ENCODE data around the gene SHLD3. TPM values are rescaled to one million over a fixed set of nuclear protein-coding genes. Genes with fewer than 3 reads are reported as not detected.

Gene SHLD3
- total RNA-seq, 2 donors from 2014 or later = 2.9 to 3.6 TPM

GRCh38 chr5:65647941-65648340 is 23.1 kb downstream of the SHLD3 start:
- no peak for TF ChIP-seq CTCF (conservative IDR thresholded peaks at IDR 0.05)
- peak overlapping the region; percentile 71 for H3K27ac Mint-ChIP-seq
- no peak overlapping the region for H3K4me3 Mint-ChIP-seq
- H3K4me1 Mint-ChIP-seq = peaks cover 9% of the 10 kb centered on the region
- no peak overlapping the region for H3K27ac ChIP-seq (ENCODE audit: low read depth, low read length)
- H3K9me3 ChIP-seq (ENCODE audit: control insufficient read depth, low read length) = no peaks in the 10 kb centered on the region
- no peak overlapping the region for H3K4me3 ChIP-seq (ENCODE audit: low read length)
- H3K27me3 ChIP-seq (ENCODE audit: control insufficient read depth, insufficient read depth, low read length, poor library complexity, severe bottlenecking) = no peaks in the 10 kb centered on the region
- H3K9me3 Mint-ChIP-seq = no peaks in the 10 kb centered on the region
- H3K27me3 Mint-ChIP-seq (ENCODE audit: insufficient read depth) = no peaks in the 10 kb centered on the region
- H3K36me3 ChIP-seq (ENCODE audit: control insufficient read depth, insufficient read depth, low read length) = peaks cover 6% of the 10 kb centered on the region
- H3K4me1 ChIP-seq (ENCODE audit: control insufficient read depth, insufficient read depth, low read length) = peaks cover 4% of the 10 kb centered on the region
- DNase-seq = no peak
- peaks cover 17% of the 10 kb centered on the region for H3K36me3 Mint-ChIP-seq (ENCODE audit: low read depth)
- no peak overlapping the region for H3K9ac ChIP-seq (ENCODE audit: extremely low read depth, low read length, poor library complexity, severe bottlenecking)

- Mint-ChIP-seq H3K27ac (no peak overlapping the region), H3K36me3 (ENCODE audit: low read depth) (peaks cover 10% of the 10 kb centered on the region), H3K4me1 (peaks cover 9% of the 10 kb centered on the region), H3K4me3 (no peak overlapping the region), H3K9me3 (no peaks in the 10 kb centered on the region), H3K27me3 (ENCODE audit: insufficient read depth) (no peaks in the 10 kb centered on the region)
- Histone ChIP-seq H3K9ac (ENCODE audit: extremely low read depth, low read length, poor library complexity, severe bottlenecking) (no peak overlapping the region), H3K27ac (ENCODE audit: low read depth, low read length) (no peak overlapping the region), H3K27me3 (ENCODE audit: control insufficient read depth, insufficient read depth, low read length, poor library complexity, severe bottlenecking) (no peaks in the 10 kb centered on the region), H3K4me3 (ENCODE audit: low read length) (no peak overlapping the region), H3K36me3 (ENCODE audit: control insufficient read depth, insufficient read depth, low read length) (peaks cover 14% of the 10 kb centered on the region), H3K9me3 (ENCODE audit: control insufficient read depth, low read length) (no peaks in the 10 kb centered on the region), H3K4me1 (ENCODE audit: control insufficient read depth, insufficient read depth, low read length) (peaks cover 4% of the 10 kb centered on the region)
- no peak for DNase-seq
- no peak for TF ChIP-seq CTCF (conservative IDR thresholded peaks at IDR 0.05)
- 85 to 92% methylated on average over 3 to 5 of the region's 5 CpGs for WGBS, 2 experiments (ENCODE audit: insufficient coverage in 1 of 2, insufficient read length in 1 of 2)
These were observed 26.3 kb downstream of the SHLD3 start for GRCh38 chr5:65651144-65651543.

GRCh38 chr5:65654713-65655112 is 29.9 kb downstream of the SHLD3 start:
- Histone ChIP-seq H3K36me3 (ENCODE audit: control insufficient read depth, insufficient read depth, low read length) (peaks cover 19% of the 10 kb centered on the region), H3K27ac (ENCODE audit: low read depth, low read length) (no peak overlapping the region), H3K4me1 (ENCODE audit: control insufficient read depth, insufficient read depth, low read length) (no peaks in the 10 kb centered on the region), H3K9me3 (ENCODE audit: control insufficient read depth, low read length) (no peaks in the 10 kb centered on the region), H3K4me3 (ENCODE audit: low read length) (no peak overlapping the region), H3K9ac (ENCODE audit: extremely low read depth, low read length, poor library complexity, severe bottlenecking) (no peak overlapping the region), H3K27me3 (ENCODE audit: control insufficient read depth, insufficient read depth, low read length, poor library complexity, severe bottlenecking) (no peaks in the 10 kb centered on the region)
- Mint-ChIP-seq H3K9me3 (no peaks in the 10 kb centered on the region), H3K4me3 (no peak overlapping the region), H3K36me3 (ENCODE audit: low read depth) (peaks cover 12% of the 10 kb centered on the region), H3K27me3 (ENCODE audit: insufficient read depth) (no peaks in the 10 kb centered on the region), H3K27ac (no peak overlapping the region), H3K4me1 (no peaks in the 10 kb centered on the region)
- no peak for TF ChIP-seq CTCF (conservative IDR thresholded peaks at IDR 0.05)
- no peak for DNase-seq
- 98% methylated on average over 2 of the region's 2 CpGs; no CpG with 5 or more reads in 1 of the 2 experiments for WGBS, 2 experiments (ENCODE audit: insufficient coverage in 1 of 2, insufficient read length in 1 of 2)
